ENCODE measurements around the gene OR2T2. TPM values are rescaled to one million over a fixed set of nuclear protein-coding genes. Genes with fewer than 3 reads are reported as not detected.

The OR2T2 gene
- total and polyA plus RNA-seq, 9 of the 15 experiments (the other 6 are each of a cell fraction or from before 2014, with no cell fraction given): not detected

DNA sequence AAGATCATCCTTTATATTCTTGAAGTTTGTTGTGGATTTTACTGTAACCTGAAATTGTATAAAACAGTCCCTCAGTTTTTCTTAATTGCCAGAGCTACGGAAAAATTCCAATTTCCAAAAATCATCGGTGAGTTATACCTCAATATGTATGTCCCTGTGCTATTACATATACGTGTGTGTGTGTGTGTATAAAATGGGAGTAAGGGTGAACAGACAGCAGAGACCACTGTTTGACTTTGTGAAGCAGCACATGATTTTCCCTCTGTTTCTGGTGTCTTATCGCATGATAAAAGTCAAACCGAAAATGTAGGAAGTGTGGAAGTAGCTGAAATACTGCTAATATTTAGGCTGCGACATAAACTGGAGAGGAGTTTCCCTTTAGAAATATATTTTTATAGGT lies 41.4 kb upstream of the OR2T2 start (continued):
- no peak for TF ChIP-seq KLF6 (CRISPR knock-in tag; IDR thresholded peaks at IDR 0.05; ENCODE audit: borderline replicate concordance)

DNA sequence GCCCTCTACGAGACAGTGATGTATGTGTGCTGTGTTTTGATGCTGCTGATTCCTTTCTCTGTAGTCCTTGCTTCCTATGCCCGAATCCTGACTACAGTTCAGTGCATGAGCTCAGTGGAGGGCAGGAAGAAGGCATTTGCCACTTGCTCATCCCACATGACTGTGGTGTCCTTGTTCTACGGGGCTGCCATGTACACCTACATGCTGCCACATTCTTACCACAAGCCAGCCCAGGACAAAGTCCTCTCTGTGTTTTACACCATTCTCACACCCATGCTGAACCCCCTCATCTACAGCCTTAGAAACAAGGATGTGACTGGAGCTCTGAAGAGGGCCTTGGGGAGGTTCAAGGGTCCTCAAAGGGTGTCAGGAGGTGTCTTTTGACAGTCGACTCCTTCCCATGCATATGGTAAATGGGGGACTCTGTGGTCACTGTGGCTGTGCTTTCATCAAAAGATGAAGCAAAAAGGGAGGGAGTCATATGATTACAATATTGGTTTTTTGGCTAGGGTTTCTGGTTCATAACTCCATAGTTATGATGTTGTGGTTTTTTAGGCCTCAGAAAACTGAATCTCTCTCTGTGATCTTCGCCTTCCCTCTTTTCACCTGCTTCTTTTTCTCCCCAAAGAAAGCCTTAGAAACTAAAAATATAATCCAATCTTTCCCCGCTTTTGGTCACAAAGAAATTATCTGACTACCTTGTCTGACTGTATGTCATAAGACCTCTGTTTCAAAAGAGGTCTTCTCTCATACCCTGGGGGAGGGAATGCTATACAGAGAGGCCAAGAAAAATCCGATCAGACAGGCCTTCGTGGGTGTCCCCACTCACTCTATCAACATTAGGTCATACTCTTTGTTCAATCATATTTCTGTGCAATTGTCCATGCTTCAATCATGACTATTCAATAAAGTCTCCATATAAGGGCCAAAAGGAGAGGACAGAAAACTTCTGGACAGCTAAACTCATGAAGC lies 38.4 kb upstream of the OR2T2 start:
- intact Hi-C loops (cut with micrococcal nuclease): no loop called here
- peaks cover 4% of the 10 kb centered on the region for H3K9me3 ChIP-seq (replicated peaks; ENCODE audit: control insufficient read depth, insufficient read depth, low read depth, low read length)
- ChIA-PET POLR2A (interaction anchor here (0.6 kb wide), 1 partner anchor 548 kb away, joined by 3 read pairs; no protein-coding TSS in a partner anchor), CTCF (ENCODE audit: low intra/inter-chr PET ratio) (interaction anchor here (0.7 kb wide), 1 partner anchor 736 kb away, joined by 3 read pairs; no protein-coding TSS in a partner anchor)
- H3K27ac ChIP-seq (ENCODE audit: extremely low read depth, low read depth, low read length): no peak overlapping the region
- in situ Hi-C loops (cut with MboI): no loop called here
- TF ChIP-seq NRF1 (conservative IDR thresholded peaks at IDR 0.05 in 1 of 2, IDR thresholded peaks at IDR 0.05 in 1 of 2) (no peak), POLR2G (IDR thresholded peaks at IDR 0.05; ENCODE audit: low read depth, low read length) (no peak), SMARCA4 (IDR thresholded peaks at IDR 0.05) (no peak), SIN3B (IDR thresholded peaks at IDR 0.05; ENCODE audit: low read depth) (no peak), ZFP91 (CRISPR knock-in tag; IDR thresholded peaks at IDR 0.05) (no peak), ZNF717 (CRISPR knock-in tag; IDR thresholded peaks at IDR 0.05) (no peak), MIER1 (IDR thresholded peaks at IDR 0.05; ENCODE audit: low read depth) (no peak), FOXK2 (conservative IDR thresholded peaks at IDR 0.05 in 1 of 2, IDR thresholded peaks at IDR 0.05 in 1 of 2; ENCODE audit: low read depth in 2 of 2) (no peak)
- TF ChIP-seq, protein P1, sequence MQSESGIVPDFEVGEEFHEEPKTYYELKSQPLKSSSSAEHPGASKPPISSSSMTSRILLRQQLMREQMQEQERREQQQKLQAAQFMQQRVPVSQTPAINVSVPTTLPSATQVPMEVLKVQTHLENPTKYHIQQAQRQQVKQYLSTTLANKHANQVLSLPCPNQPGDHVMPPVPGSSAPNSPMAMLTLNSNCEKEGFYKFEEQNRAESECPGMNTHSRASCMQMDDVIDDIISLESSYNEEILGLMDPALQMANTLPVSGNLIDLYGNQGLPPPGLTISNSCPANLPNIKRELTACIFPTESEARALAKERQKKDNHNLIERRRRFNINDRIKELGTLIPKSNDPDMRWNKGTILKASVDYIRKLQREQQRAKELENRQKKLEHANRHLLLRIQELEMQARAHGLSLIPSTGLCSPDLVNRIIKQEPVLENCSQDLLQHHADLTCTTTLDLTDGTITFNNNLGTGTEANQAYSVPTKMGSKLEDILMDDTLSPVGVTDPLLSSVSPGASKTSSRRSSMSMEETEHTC (IDR thresholded peaks at IDR 0.05): no peak
- H3K79me2 ChIP-seq (ENCODE audit: control insufficient read depth, insufficient read depth, low read length): no peaks in the 10 kb centered on the region
- no peak for DNase-seq (ENCODE audit: extremely low read depth in 1 of 4, low spot score in 3 of 4)
- FAIRE-seq: no peak
- H2AFZ ChIP-seq (ENCODE audit: low read depth, low read length): no peak overlapping the region
- H3K9me1 ChIP-seq (ENCODE audit: control insufficient read depth, insufficient read depth, low read length): no peaks in the 10 kb centered on the region
- H3K4me2 ChIP-seq (ENCODE audit: insufficient read depth, low read length): no peak overlapping the region
- BruUV-seq (replicated peaks): no TSS peak
- 2% methylated on average over 8 of the region's 8 CpGs for WGBS (ENCODE audit: insufficient coverage, low coverage, missing lambda C conversion rate)
- no peaks in the 10 kb centered on the region for H3K36me3 ChIP-seq (ENCODE audit: control insufficient read depth, insufficient read depth, low read length)
- no peaks in the 10 kb centered on the region for H3K4me1 ChIP-seq (replicated peaks in 1 of 2; ENCODE audit: control insufficient read depth in 2 of 2, insufficient read depth in 2 of 2, low read length in 2 of 2)
- H3K9ac ChIP-seq (ENCODE audit: insufficient read depth in 1 of 2, low read depth in 2 of 2, low read length in 2 of 2): no peak overlapping the region
- no peak overlapping the region for H3K4me3 ChIP-seq
- no peak for ATAC-seq
- no peaks in the 10 kb centered on the region for H4K20me1 ChIP-seq (replicated peaks; ENCODE audit: control insufficient read depth, insufficient read depth, low read length)
- H3K27me3 ChIP-seq (ENCODE audit: control insufficient read depth in 2 of 2, insufficient read depth in 2 of 2, low read length in 2 of 2): no peaks in the 10 kb centered on the region

Measured in K562 (cell line).